Ovary (tissue), 3 donors: ENCODE results near the gene KRTAP5-5.

Experiments used
- CTCF ChIP-seq, 3 donors: fragments of 450-650 bp in 2 of 3; fragments of 200-600 bp in 1 of 3; IDR thresholded peaks; one replicate each; pipeline versions ENCODE4 v1.5.1 to v1.8.0; 2016 to 2022; ENCODE audit warnings: antibody characterized with exemption in 3 of 3, mild to moderate bottlenecking in 1 of 3
- POLR2A ChIP-seq: fragments of 450-650 bp; IDR thresholded peaks from one replicate; pipeline ENCODE4 v1.6.1; 2017; ENCODE audit warnings: antibody characterized with exemption, mild to moderate bottlenecking, moderate library complexity
- donor health status: DM: no; HTN: no; CAD: no.

- TF ChIP-seq CTCF (IDR thresholded peaks at IDR 0.05), result no peak
- no peak for TF ChIP-seq POLR2A
Observed at GRCh38 chr11:1631066-1631568, 1.5 kb downstream of the KRTAP5-5 start.
